HG02970 (cell line): ENCODE data around the gene CTNNA1.
"Not testable (repeated sequence)": the region's sequence is repeated elsewhere in the genome, so short reads cannot be mapped to it uniquely, and the experiment has no call there.

Source experiments
- ATAC-seq: cut with Tn5 transposase; IDR thresholded peaks from one replicate; pipeline ENCODE4 v1.9.1; 2021; ENCODE audit warnings: mild to moderate bottlenecking, moderate library complexity, moderate number of reproducible peaks; ENCODE audit not compliant: unreplicated experiment, low FRiP score

Gene CTNNA1

DNA sequence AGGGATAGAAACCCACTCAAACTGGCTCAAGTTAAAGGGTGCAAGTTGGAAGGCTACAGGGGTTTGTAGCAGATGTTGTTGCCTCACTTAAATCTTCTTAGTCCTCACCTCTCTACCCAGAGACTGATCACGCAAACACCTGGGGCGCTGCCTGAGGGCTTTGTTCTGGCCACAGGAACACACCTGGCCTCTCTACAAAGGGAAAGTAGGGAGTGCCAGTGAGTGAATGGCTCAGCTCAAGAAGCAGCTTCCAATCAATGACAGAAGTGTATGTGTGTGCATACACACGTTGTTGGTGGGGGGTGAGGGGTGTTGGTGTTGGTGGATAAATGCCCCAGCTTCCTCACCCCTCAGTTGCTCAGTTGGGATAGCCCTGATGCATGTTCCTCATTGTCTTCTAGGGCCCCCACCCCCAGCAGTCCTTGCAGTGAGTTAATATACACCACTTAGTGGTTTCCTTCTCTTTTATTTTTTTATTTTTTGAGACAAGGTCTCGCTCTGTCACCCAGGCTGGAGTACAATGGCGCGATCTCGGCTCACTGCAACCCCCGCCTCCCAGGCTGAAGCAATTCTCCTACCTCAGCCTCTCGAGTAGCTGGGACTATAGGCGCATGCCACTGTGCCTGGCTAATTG lies 30.6 kb upstream of the CTNNA1 start:
- ATAC-seq: no peak

DNA sequence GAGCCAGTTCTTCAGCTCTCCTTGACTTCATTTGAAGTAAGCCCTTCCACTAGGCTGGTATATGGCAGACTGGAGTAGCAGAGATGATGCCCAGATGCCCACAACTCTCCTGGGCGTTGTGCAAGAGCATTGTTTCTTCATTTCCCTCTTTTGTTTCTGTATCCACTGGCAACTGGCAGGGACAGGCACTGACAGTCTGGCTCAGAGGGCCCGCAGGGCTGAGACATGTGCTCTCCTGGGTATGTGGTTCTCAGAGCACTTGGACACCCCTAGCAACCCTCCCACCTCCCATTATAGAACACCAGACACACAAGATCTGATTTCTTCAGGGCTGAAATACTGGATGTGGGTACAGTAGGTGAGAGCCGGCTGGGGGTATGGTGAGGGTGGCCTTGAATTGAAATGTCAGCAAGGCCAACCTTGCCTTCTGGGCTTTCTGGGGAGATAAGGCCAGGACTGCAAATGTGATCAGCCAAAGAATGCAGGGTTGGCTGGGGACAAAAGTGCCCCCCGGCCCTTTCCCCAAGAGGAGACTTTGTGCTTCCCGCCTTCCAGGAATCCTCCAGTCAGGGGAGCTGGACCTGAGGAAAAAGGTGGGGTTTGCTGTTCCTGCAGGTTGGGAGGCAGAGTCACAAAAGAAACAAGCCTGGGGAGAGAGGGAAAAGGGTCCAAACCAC lies 28.6 kb upstream of the CTNNA1 start:
- no peak for ATAC-seq

DNA sequence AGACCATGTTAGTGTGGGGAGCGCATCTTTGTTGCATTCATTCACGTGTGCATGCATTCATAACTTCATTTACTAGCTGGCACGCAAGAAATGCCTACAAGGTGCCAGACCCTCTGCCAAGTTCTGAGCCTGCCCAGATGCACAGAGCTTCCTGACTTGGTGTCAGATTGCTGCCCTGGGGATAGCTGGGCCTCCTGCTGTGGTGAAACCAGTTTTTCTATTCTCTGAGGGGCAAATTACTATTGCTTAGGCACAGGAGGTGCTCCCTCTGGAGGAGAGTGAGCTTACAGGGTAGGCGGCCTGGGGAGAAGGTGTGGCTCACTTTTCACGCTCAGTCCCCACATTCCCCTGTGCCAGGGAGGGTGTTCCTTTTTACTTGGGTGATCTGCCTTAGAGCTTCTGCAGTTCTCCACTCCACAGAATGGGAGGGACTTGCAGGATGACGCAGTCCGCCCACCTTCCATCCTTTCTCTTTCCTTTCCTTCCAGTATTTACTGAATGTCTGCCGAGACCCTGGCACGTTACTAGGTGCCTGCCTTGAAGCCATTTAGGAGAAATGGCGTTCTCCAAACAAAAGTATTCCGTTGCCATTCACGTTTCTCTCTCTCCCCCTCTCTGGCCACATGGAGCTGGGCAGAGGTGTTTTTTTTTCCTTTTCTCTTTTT lies 27.9 kb upstream of the CTNNA1 start:
- no peak for ATAC-seq

DNA sequence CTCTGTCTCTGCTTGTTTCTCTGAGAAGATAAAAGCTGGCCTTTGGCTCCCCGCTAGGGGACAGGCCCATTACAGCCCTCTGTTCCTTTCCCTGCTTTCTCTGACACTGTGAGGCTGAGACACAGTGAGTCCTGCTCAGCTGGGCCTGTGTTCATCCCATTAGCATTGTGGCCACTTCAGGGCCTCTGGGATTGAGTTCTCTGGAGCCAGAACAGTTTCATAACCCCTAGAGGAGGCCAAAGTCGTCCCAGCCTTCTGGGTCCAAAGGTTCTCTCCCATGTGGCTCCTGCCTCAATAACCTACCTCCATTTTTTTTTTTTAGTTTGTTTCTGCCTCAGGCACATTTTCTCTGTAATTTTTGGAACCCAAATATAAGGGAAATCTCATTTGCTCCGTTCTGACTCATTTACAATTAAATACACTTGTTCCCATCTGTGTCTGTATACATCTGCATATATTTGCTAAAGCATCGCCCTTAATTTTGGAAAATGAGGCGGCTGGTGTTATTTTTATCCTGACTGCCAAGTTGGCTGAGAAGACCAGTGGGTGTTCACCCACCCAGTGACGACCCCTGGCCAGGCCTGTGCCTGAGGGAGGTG lies 27.3 kb upstream of the CTNNA1 start:
- ATAC-seq: no peak

DNA sequence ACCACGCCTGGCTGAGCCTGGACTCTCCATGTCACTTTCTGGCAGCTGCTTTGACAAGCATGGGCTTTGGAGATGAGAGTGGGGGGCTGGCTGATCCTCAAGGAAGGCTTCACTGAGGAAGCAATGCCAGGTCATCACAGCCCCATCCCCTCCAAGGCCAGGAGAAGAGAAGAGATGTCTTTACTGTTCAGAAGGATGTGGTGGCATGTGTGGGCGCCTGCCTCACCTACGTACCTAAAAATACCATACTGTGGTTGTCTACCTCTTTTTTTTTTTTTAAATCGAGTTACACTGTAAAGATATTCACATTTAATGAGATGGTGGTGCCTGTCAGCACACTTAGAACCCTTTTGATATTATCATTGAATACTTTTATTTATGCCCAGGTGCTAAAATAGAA lies 26.4 kb upstream of the CTNNA1 start:
- ATAC-seq: no peak

DNA sequence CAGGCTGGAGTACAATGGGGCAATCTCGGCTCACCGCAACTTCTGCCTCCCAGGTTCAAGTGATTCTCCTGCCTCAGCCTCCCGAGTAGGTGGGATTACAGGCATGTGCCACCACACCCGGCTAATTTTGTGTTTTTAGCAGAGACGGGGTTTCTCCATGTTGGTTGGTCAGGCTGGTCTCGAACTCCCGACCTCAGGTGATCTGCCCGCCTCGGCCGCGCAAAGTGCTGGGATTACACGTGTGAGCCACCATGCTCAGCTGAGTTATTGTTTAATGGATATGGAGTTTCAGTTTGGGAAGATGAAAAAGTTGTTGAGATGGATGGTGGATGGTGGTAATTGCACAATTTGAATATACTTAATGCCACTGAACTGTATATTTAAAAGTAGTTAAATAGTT lies 22.7 kb upstream of the CTNNA1 start:
- not testable (repeated sequence) for ATAC-seq

DNA sequence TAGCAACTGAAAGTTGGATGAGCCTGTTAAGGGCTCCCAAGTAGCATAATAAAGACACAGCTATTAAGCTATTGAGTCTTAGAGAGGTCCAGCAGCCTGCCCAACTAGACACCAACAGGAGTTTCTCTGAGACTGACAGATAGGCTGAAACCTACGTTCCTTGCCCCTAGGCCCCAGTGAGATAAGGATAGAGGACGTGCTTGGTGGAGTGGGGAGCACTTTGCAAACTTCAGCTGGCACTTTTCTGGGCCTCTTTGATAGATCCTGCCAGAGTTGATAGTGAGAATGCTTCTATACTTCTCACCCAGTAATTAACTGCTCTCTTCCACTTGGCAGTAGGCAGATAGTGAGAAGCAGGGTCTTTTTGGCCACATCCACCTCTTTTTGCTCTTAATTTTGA lies 20.8 kb upstream of the CTNNA1 start:
- ATAC-seq: no peak

DNA sequence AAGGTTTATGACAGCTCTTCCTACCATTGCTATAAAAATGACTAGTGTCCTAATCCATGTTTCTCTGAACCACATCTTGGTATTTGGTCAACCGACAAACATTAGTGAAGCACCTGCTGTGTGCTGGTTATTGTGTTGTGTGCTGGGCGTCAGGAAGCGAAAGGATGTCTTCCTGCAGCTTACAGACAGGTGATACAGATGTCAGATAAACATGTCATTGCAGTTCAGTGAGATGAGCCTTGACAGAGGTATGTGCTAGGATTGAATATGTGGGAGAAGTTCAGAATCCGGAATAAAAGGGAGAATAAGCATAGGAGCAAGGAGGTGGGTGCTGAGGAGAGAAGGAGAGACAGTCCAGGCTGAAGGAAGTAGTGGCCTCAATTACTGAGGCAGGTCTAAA lies 20.3 kb upstream of the CTNNA1 start:
- ATAC-seq: no peak

DNA sequence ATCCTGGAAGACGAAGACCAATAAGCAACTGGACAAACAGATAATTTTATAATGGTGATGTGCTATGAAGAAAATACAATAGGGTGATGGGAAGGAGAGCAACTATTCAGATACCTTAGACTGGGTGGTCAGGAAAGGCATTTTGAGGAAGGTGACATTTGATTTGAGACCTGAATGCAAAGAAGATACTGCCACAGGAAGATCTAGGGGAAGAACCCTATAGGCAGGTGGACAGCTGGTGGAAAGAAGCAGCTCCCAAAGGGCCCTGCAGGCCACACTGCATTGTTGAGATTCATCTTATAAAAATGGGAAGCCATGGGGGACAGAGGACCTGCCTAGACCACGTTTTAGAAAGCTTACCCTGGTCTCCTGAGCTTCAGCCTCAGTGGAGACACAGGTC lies 19.7 kb upstream of the CTNNA1 start:
- ATAC-seq: no peak

DNA sequence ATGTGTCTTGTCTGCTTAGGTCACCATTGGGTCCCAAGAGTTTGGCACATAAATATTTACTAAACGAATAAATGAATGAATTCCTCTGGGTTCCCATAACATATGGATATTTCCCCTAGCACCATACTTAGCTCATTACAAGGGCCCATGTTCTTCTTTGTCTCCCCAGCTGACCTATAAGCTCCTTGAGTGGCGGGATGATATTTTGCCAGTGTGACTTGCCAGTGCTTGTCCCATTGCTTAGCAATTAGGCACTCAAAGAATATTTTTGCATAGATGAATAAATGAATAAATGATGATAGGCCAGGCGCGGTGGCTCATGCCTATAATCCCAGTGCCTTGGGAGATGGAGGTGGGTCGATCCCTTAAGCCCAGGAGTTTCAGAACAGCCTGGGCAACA lies 16.9 kb upstream of the CTNNA1 start:
- no peak for ATAC-seq

DNA sequence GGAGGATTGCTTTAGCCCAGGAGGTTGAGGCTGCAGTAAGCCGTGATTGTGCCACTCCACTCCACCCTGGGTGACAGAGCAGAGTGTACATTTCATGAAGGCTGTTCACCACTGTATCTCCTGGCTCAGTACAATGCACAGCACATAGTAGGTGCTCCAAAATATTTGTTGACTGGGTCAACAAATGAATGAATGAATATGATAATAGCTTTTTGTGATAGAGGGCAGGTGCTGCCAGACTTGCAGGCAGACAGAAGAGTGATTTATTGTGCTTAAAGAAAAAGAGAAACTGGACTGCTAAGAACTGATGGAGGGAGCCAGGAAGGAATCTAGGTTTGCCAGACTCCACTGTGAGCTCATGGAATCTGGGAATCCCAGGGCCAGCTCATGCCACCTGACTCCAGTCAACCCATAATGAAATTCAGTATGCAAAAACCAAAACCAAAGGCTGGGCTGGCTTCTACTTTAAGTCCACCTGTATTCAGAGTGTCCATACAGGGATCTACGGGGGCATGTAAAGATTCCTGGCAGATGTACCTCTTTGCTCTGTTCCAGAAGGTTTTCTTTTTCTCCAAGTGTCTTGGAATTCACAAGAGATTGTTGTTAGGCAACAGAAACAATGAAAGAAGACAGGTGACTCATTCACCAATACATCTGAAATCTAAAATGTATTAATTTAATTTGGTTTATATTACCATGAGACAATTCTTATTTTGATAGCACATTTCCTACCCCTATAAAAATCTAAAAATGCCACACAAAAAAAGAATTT lies 15.5 kb upstream of the CTNNA1 start:
- ATAC-seq: no peak

DNA sequence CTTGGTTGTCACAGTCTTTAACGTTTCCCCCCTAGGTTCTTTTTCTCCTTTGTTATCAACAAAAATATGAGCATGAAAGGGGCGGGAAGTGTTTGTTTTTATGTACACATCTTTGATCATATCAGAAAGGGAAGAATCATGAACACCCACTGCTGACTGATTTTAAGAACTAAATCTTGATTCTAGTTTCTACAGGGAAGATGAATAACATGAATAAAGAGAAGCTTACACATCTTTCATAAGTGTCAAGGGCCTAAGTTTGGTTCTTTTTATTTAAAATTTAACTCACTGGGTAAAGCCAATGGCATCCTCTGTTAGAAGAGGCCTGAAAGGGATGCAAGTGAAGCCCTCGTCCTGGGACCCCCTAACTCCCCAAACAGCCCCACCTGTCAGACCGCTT lies 14.8 kb upstream of the CTNNA1 start:
- ATAC-seq: no peak

DNA sequence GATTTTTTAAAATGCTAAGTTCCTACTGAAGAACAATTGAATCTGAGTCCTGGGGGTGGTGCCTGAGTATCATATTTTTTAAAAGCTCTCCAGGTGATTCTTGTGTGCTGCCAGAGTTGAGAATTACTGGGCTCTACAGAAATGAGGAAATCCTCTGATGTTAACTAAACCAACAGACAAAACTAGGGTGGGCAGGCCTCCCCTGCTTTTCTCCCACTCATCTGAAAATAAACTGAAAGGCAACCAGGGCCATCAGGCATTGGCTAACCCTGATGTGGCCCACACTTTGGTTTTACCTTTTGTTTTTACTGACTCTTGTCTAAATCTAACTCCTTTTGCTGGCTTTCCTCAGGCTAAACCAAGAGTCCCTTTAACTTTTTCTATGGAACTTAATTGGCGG lies 13.3 kb upstream of the CTNNA1 start:
- ATAC-seq: no peak

DNA sequence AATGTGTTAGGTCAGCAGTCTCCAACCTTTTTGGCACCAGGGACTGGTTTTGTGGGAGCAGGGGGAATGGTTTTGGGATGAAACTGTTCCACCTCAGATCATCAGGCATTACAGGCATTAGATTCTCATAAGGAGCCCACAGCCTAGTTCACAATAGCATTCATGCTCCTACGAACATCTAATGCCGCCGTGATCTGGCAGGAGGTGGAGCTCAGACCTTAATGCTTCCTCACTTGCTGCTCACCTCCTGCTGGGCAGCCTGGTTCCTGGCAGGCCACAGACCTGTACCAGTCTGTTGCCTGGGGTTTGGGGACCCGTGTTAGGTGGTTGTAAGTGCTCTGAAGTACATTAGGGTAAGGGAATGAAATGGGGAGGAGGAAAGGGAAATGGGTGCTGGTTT lies 9.7 kb upstream of the CTNNA1 start:
- ATAC-seq: no peak

DNA sequence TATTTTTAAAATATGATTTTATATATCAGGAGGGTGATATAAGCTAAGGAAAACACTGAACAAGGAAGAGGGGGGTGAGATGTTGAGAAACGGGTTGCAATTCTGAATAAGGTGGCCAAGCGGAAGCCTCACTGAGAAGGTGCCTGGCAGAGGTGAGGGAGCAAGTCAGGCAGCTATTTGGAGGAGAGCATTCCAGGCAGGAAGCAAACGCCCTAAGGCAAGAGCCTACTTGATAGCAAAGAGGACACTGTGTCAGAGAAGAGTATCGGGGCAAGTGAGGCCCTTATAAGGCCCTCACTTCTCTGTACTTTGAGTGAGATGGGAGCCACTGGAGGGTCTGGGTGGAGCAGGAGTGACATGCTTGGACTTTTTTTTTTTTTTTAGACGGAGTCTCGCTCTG lies 8.0 kb upstream of the CTNNA1 start:
- no peak for ATAC-seq

DNA sequence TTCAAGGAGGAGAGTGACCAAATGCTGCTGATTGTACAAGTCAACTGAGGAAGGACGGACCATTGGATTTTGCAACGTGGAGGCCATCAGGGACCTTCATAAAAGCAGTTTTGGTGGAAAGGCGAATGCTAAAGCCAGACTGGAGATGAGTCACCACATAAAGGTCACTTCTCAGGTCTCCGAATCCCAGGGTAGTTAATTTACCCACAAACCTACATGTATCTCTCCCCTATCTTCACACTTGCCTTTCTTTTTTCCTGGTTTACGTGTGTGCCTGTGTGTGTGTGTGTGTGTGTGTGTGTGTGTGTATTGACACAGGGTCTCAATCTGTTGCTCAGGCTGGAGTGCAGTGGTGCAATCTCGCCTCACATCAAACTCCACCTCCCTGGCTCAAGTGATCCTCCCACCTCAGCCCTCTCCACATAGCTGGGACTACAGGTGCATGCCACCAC lies 4.6 kb upstream of the CTNNA1 start:
- ATAC-seq: no peak

DNA sequence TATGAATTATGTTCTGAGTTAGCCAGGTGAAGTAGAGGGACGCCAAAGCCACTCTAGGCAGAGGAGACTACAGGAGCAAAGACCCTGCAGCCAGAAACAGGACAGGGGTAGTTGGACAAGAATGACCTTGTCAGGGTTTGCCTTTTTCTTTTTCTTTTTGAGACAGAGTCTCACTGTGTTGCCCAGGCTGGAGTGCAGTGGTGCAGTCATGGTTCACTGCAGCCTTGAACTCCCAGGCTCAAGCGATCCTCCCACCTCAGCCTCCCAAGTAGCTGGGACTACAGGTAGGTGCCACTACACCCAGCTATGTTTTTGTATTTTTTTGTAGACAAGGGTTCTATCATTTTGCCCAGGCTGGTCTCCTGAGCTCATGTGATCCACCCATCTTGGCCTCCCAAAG lies 1.9 kb upstream of the CTNNA1 start:
- ATAC-seq: not testable (repeated sequence)

DNA sequence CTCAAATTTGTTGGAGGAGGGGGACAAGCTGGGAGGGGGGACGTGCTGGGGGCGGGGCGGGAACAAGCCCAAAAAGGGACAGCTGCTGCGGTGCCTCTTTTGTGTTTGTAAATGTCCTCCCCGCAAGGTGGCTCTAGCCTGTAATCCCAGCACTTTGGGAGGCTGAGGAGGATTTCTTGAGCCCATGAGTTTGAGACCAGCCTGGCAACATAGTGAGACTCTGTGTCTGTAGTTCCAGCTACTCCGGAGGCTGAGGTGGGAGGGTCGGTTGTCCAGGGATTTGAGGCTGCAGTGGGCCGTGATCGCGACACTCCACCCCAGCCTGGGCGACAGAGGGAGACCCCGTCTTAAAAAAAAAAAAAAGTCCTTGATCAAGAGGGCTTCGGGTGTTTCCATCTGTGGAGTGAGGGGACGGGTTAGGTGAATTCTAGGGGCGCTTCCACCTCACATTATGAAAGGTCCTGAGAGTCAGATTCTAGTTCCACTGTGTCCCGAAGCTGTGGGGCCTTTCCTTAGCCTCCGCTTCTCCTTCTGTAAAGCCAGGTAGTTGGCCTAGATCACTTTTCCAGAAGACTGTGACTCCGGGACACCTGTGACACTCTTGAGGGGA lies 779 bp upstream of the CTNNA1 start:
- ATAC-seq: no peak

DNA sequence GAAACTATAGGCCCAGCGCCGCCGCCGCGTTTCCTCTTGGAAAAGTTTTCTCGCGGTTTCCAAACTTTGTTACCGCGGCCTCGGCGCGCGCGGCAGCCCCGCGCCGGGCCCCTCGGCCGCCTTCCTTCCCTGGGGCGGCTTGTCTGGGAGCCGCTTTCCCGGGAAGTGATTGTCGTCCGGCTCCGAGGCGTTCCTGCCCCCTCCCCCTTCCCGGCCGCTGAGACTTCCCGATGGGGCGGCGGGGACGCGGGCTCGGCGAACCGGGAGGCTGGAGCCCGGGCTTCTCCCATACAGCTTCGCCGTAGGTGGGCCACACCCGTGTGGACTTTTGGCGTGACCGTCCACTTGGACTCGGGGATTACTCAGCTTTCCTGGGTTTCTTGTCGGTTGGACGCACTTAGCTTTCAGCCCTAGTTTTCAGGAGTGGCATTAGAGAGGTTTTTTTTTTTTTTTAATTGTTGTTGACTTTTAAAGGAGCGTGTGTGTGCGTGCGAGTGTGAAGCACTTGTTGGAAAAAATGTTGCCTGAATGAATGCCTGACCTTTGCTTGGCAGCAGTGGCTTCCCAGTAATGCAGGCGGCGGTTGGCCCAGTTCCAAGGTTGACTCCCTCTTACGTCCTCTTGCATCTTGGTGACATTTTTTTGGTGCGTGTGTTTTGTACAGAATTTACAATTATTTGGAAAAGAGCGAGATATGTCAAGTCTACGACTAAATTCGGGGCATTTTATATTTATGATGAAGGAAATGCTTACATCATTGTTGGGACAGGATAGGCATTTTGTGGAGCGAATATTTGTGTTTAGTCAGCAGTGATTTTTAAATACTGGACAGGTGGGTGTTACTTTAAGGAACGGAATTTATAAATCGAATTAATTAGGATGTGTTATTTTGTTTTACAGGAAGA lies 821 bp downstream of the CTNNA1 start:
- ATAC-seq: peak; percentile 12
